ENCODE results near the gene BMP4. TPM values are rescaled to one million over a fixed set of nuclear protein-coding genes. Genes with fewer than 3 reads are reported as not detected.

The BMP4 gene
- total and polyA plus RNA-seq, 2 of the 13 experiments (the other 11 are each of a cell fraction or from before 2014, with no cell fraction given): 56.4 to 169 TPM

DNA sequence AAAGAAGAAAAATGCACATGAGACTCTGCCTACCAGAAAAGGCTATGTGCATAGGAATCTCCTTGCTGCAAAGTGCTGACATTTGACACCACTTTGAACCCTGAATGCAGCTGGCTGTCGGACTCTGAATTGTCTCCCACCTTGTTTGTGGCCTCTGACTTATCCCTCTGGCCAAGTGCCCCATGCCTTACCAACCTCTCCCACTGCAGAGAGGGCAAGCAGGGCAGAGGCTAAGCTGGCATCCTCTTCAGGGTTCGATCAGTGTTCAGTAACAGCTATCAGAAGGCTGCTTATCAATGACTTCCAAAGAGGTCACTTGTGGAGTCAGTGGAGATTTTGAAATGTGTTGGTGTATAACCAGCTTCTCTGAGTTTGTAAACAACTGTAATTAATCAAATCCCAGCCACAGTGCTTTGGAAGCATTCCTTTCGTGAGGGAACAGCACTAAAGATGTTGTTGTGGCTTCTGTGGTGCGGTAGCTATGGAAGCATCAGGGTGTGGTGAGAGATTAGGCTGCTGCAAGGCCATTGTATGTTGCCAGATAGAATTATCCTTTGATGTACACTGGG lies 22.6 kb upstream of the BMP4 start (continued):
- TF ChIP-seq MAZ (IDR thresholded peaks at IDR 0.05; ENCODE audit: borderline replicate concordance, low read depth, low read length) (no peak), MAZ (CRISPR knock-in tag; IDR thresholded peaks at IDR 0.05; ENCODE audit: low read depth) (no peak), SOX6 (IDR thresholded peaks at IDR 0.05) (no peak), SOX6 (CRISPR knock-in tag; IDR thresholded peaks at IDR 0.05) (peak; percentile 48; the same call in 1 of the 2 replicates), MEF2D (CRISPR knock-in tag; IDR thresholded peaks at IDR 0.05) (no peak), ZNF235 (CRISPR knock-in tag; IDR thresholded peaks at IDR 0.05; ENCODE audit: borderline replicate concordance) (no peak), SIX1 (CRISPR knock-in tag; IDR thresholded peaks at IDR 0.05; ENCODE audit: borderline replicate concordance) (peak; percentile 96), ZNF644 (CRISPR knock-in tag; IDR thresholded peaks at IDR 0.05; ENCODE audit: low read depth) (0 out of 2 replicates have a peak, but pooled peaks have one; percentile 18), MXI1 (IDR thresholded peaks at IDR 0.05; ENCODE audit: borderline replicate concordance, low read depth, low read length) (peak; percentile 50; the same call in 1 of the 3 replicates), ZBTB7A (CRISPR knock-in tag; IDR thresholded peaks at IDR 0.05) (0 out of 2 replicates have a peak, but pooled peaks have one; percentile 29), TBX2 (CRISPR knock-in tag; IDR thresholded peaks at IDR 0.05; ENCODE audit: borderline replicate concordance) (peak; percentile 39; the same call in 1 of the 2 replicates), ZNF138 (CRISPR knock-in tag; IDR thresholded peaks at IDR 0.05; ENCODE audit: low read depth) (no peak), ZNF598 (CRISPR knock-in tag; IDR thresholded peaks at IDR 0.05; ENCODE audit: borderline replicate concordance) (no peak), RFX3 (CRISPR knock-in tag; IDR thresholded peaks at IDR 0.05) (peak; percentile 52; the same call in 1 of the 2 replicates), ZNF430 (CRISPR knock-in tag; IDR thresholded peaks at IDR 0.05) (peak; percentile 41; the same call in 1 of the 2 replicates), CENPT (CRISPR knock-in tag; IDR thresholded peaks at IDR 0.05; ENCODE audit: low read depth) (no peak), EEA1 (CRISPR knock-in tag; IDR thresholded peaks at IDR 0.05; ENCODE audit: borderline replicate concordance) (no peak), ZNF781 (CRISPR knock-in tag; IDR thresholded peaks at IDR 0.05; ENCODE audit: borderline replicate concordance, not compliant biosample characterization) (no peak), ZNF160 (CRISPR knock-in tag; IDR thresholded peaks at IDR 0.05) (0 out of 2 replicates have a peak, but pooled peaks have one; percentile 19), NR3C1 (CRISPR knock-in tag; IDR thresholded peaks at IDR 0.05) (no peak)
- TF ChIP-seq, protein P1, sequence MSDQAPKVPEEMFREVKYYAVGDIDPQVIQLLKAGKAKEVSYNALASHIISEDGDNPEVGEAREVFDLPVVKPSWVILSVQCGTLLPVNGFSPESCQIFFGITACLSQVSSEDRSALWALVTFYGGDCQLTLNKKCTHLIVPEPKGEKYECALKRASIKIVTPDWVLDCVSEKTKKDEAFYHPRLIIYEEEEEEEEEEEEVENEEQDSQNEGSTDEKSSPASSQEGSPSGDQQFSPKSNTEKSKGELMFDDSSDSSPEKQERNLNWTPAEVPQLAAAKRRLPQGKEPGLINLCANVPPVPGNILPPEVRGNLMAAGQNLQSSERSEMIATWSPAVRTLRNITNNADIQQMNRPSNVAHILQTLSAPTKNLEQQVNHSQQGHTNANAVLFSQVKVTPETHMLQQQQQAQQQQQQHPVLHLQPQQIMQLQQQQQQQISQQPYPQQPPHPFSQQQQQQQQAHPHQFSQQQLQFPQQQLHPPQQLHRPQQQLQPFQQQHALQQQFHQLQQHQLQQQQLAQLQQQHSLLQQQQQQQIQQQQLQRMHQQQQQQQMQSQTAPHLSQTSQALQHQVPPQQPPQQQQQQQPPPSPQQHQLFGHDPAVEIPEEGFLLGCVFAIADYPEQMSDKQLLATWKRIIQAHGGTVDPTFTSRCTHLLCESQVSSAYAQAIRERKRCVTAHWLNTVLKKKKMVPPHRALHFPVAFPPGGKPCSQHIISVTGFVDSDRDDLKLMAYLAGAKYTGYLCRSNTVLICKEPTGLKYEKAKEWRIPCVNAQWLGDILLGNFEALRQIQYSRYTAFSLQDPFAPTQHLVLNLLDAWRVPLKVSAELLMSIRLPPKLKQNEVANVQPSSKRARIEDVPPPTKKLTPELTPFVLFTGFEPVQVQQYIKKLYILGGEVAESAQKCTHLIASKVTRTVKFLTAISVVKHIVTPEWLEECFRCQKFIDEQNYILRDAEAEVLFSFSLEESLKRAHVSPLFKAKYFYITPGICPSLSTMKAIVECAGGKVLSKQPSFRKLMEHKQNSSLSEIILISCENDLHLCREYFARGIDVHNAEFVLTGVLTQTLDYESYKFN (CRISPR knock-in tag; conservative IDR thresholded peaks at IDR 0.05): peak; percentile 28; the same call in 1 of the 2 replicates
- TF ChIP-seq, protein P2, sequence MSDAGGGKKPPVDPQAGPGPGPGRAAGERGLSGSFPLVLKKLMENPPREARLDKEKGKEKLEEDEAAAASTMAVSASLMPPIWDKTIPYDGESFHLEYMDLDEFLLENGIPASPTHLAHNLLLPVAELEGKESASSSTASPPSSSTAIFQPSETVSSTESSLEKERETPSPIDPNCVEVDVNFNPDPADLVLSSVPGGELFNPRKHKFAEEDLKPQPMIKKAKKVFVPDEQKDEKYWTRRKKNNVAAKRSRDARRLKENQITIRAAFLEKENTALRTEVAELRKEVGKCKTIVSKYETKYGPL (CRISPR knock-in tag; IDR thresholded peaks at IDR 0.05): no peak
- TF ChIP-seq, protein P3, sequence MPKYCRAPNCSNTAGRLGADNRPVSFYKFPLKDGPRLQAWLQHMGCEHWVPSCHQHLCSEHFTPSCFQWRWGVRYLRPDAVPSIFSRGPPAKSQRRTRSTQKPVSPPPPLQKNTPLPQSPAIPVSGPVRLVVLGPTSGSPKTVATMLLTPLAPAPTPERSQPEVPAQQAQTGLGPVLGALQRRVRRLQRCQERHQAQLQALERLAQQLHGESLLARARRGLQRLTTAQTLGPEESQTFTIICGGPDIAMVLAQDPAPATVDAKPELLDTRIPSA (CRISPR knock-in tag; IDR thresholded peaks at IDR 0.05; ENCODE audit: borderline replicate concordance): no peak
- TF ChIP-seq, protein P4, sequence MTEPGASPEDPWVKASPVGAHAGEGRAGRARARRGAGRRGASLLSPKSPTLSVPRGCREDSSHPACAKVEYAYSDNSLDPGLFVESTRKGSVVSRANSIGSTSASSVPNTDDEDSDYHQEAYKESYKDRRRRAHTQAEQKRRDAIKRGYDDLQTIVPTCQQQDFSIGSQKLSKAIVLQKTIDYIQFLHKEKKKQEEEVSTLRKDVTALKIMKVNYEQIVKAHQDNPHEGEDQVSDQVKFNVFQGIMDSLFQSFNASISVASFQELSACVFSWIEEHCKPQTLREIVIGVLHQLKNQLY (CRISPR knock-in tag; IDR thresholded peaks at IDR 0.05): no peak
- TF ChIP-seq, protein P5, sequence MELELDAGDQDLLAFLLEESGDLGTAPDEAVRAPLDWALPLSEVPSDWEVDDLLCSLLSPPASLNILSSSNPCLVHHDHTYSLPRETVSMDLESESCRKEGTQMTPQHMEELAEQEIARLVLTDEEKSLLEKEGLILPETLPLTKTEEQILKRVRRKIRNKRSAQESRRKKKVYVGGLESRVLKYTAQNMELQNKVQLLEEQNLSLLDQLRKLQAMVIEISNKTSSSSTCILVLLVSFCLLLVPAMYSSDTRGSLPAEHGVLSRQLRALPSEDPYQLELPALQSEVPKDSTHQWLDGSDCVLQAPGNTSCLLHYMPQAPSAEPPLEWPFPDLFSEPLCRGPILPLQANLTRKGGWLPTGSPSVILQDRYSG (CRISPR knock-in tag; IDR thresholded peaks at IDR 0.05): no peak

Measured in HepG2 (cell line).